HG03342 (cell line): ENCODE results near the gene NUP205.
"Not testable (repeated sequence)": the region's sequence is repeated elsewhere in the genome, so short reads cannot be mapped to it uniquely, and the experiment has no call there.

ENCODE experiments used
- ATAC-seq: cut with Tn5 transposase; IDR thresholded peaks from one replicate; pipeline ENCODE4 v1.9.1; 2021; ENCODE audit warnings: mild to moderate bottlenecking, moderate library complexity; ENCODE audit not compliant: unreplicated experiment

The NUP205 gene

DNA sequence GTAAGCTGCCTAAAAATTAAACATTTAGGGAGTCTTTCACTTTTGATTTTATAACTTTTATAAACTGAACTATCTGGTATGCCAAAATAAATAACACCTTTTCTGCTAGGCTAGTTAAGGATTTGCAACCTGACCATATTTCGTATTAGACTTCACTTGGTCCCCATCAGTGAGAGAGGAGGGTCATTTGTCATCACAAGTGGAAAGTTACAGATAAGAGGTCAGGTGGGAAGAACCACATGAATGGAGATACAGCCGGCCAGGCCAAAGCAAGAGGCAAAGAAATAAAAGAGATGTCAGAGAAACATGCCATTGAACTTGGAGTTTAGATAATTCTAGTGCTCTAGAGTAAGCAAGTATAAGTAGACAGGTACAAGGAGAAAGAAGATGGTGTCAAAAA is 60.1 kb downstream of the NUP205 start:
- no peak for ATAC-seq

DNA sequence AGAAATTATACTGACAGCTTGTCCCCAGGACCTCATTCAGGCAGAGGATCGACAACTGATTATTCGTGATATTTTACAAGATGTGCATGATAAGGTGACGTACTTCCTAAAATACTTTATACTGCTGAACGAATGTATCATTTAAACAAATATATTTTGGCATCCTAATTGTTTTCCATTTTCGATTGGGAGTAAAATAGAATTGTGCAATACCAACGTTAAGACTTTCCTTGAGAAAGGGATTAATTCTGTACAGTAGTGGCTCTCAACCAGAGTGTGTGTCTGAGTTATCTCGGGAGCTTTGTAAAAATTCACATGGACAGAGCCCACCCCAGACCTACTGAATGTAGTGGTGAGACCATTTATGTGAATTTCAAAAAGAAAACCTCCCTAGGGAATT is 60.8 kb downstream of the NUP205 start:
- ATAC-seq: no peak

DNA sequence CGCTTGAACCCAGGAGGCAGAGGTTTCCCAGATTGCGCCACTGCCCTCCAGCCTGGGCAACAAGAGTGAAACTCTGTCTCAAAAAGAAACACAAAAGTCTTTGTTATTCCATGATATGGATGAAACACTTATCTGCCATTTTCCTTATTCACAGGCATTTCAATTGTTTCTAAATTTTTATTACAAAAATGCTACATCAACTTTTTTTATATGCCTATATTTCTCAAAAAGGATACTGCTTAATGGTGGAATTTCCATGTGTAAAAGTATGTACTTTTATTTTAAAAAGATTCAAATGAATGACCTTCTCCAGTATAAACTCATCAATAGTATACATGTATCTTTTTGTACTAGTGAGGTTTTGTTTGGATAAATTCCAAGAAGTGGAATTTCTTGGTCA is 62.7 kb downstream of the NUP205 start:
- ATAC-seq: no peak

DNA sequence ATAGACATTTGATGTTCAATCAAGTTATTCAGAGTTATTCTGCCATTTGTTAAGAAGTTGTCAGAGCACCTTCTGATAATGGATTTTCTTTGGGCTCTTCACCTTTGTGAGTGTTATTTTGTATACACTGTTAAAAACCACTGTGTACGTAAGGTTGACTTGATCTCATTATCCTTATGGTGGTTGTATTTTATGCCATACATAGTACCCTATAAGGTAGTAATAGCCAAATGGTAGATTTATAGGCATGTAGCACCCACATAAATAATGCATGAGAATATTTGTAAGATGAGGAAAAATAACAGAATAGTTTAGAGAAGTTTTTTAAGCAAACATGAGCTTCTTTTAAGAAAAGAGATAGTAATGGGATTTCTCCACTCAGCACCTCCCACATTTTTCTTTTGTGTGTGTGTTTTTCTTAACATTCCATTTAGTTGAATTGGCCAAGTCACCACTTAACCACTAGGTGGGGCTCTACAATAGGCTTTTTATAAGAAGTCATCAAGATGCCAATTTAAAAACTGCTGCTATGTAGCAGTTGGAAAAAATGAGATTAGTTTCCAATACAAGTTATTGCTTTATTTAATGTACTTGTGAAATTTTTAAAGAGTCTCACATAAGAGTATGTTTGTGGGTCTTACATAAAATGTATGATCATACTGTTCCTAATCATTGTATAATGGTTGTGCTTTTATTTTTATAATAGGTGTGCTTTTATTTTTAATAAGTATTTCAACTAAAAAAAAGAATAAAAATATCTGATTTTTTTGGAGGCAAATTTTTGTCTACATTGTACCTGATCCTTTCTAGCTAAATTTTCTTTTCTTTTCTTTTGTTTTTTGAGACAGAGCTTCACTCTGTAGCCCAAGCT is 63.5 kb downstream of the NUP205 start:
- ATAC-seq: no peak

DNA sequence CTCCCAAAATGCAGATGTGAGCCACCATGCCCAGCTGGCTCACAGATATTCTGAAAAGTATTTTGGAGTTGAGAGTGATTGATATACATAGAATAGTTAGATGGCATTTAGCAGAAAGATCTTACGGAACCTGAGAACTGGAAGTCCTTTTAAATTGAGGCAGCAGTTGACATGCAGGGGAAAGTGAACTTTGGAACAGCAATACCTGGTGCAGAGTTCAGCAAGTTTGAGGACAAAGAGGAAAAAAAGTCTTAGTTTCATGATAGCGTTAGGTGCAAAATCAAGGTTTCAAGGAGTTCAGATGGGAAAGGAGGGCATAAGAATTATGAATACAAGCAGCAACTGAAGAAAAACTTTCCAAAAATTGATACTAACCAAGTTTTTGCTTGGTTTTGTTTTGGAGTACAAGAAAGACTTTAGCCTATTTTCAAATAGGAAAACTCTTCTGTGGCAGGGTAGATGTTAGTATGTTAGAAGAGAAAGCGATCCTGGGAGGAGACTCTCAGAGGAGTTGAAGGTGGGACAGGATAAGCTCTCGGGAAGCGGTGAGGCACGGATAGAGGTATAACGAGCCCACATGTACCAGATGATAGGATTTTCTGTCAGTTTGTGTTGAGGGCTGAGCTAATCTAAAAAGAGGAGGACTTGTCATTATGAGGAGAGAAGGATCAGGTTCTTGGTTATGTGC is 76.6 kb downstream of the NUP205 start:
- ATAC-seq: no peak

DNA sequence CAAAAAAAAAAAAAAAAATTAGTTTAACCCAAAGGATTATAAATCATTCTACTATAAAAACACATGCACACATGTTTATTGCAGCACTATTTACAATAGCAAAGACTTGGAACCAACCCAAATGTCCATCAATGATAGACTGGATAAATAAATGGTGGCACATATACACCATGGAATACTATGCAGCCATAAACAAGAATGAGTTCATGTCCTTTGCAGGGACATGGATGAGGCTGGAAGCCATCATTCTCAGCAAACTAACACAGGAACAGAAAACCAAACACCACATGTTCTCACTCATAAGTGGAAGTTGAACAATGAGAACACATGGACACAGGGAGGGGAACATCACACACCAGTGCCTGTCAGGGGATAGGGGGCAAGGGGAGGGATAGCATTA is 82.0 kb downstream of the NUP205 start:
- ATAC-seq: not testable (repeated sequence)

DNA sequence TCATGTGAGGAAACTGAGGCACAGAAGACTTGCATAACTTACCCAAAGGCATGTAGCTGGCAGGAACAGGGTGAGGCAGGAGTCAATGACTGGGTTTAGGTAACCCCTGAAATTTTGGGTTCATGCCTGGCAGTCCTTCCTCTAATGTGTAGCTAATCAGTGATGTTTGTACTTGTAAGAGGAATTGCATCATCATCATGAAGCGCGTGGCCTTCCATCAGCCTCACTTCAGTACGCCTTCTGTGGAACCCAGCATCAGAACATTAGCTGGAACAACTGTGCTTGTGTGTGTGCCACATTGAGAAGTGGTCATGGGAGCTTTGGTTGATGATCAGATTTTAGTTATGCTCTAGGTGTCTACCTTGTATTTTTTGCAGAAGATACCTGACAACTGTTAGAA is 86.4 kb downstream of the NUP205 start:
- no peak for ATAC-seq

DNA sequence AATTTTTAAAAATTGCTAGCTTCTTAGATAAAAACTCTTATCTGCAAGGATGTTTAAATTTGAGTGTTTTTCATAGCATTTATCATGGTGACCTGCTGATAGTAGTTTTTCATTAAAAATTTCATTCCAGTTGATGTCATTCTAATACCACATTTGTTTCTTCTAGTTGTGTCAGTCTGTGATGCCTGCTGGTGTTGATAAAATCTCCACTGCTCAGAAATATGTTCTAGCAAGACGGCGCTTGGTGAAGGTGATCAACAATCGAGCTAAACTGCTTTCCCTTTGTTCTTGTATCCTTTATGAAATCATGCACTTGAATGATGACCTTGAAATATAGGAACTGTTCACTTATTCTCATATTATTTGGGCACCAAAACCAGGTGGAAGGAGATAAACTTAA is 87.0 kb downstream of the NUP205 start:
- no peak for ATAC-seq

DNA sequence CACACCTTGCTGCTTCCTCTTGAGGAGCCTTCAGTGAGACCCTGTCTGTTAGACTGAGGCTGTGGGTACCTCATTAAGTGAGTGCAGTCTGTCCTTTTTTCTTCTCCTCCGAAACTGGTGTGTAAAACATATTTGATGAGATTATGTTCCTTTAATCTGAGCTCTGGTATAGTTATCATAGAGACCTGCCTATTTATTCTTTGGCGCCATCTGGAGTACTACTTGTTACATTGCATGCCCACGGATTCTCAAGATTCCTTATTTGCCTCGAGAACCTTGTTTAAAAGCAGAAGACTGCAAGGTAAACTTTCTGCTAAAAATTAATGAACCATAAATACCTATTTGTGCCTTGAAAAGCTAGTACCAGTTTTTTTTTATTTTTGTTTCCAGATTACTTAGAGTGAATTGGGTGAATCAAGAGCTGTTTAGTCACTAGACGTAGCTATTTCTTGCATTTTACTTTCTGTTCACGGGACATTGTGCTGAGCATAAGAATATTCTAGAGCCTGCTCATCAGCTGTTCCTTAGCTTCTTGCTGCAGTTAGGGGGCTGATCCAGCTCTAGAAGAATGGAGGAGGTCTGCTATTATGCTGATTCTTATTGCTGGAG is 87.7 kb downstream of the NUP205 start:
- no peak for ATAC-seq

DNA sequence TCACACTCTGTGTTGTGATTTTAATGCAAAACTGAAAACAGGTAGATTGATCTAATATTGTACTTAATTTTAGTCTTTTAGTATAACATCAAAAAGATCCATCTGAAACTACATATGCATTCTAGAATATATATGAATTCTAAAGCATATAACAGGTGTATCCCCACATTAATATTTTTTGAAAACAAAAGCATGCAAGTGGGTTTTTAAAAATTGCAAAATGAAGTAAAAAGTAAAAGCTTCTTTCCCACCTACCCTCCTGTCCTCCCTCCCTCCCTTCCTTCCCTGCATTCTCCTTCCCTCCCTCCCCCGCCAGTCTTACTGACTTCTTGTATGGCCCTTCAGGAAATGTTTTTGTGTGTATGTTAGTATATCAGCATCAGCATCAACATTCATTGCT is 90.0 kb downstream of the NUP205 start:
- ATAC-seq: no peak

DNA sequence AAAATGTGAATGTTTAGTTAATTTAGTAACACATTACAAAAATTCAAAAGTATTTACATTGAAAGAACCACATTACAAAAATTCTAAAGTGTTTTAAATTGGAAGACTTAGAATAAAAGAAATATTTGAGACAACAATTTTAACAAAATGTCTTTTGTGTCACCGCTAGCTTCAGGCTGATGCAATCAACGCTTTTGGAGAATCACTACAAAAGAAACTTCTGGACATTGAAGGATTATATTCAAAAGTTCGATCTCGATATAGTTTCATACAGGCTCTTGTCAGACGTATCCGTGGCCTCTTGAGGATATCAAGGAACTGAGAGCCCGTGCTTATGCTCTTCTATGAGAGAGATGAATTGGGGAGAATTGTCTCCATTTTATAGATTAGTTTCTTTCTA is 90.5 kb downstream of the NUP205 start:
- no peak for ATAC-seq

DNA sequence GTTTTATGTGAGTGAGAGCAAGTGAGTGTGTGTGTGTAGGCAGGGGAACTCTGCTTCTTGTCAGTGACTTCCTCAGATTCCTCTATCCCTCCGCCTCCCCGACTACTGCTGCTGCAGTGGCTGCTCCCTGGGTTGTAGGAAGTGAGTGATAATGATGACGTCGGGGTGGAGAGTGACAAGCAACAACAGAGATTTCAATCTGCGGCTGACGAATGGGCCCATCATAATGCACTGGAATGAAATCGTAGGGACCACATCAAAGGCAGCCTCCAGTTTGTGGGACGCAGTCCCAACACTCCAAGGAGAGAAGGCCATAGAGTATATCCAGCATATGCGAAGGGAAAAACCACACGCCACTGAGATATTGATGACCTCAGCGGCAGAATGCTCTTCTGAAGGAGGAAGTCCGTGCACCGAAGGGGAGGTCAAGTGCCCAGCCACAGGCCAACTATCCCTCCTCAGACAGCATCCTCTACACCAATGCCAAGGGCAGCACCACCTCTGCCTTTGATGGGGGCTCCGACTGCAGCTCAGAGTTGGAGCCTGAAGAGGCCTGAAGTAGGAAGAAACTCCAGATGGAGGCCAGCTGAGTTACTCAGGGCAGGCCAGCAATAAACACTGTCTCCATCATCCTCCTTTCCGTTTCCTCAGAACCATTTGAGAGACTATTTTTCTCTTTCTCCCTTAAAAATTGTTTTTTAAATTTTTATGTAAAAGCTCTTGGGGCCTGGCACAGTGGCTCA is 93.3 kb downstream of the NUP205 start:
- ATAC-seq: no peak

DNA sequence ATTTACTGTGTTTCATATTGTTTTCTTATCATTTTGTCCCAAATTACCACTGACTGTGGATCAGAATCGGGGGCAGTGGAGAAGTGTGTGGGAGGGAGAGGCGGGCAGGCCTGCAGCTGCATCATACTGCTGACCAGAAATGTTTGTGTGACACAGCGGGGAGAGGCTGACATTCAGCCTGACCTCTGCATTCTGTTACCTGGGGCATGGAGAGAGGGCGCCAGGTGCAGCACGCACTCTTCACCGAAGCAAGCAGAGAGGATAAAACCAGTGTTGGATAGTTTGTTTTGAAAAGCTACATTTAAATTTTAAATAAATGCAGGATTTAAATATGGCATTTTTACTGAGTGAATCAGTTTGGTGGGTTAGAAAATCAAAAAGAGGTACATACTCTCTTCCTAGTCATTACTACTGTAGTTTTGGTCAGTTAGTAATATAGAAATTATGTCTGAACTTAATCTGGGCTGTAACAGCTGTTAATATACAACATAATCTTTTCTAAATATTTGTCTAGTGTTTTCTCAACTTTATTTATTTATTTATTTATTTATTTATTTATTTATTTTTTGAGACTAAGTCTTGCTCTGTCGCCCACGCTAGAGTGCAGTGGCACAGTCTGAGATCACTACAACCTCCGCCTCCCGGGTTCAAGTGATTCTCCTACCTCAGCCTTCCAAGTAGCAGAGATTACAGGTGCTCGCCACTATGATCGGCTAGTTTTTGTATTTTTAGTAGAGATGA is 95.8 kb downstream of the NUP205 start:
- no peak for ATAC-seq

DNA sequence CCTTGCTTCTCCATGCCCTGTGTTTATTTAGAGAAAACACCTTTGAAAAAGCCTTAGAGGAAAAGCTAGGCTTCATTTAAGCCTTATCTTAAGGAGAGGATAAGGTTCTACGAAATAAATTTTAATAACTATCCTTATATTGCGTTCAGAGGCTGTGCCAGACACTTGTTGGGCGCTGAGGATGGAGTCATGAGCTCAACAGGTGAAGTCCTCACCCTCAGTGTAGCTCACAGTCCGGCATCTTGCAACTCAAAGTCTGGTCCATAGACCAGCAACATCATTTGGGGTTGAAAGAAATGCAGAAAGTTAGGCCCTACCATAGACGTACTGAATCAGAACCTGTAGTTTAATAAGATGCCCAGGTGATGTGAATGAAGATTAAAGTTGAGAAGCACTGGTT is 100.8 kb downstream of the NUP205 start:
- ATAC-seq: no peak

DNA sequence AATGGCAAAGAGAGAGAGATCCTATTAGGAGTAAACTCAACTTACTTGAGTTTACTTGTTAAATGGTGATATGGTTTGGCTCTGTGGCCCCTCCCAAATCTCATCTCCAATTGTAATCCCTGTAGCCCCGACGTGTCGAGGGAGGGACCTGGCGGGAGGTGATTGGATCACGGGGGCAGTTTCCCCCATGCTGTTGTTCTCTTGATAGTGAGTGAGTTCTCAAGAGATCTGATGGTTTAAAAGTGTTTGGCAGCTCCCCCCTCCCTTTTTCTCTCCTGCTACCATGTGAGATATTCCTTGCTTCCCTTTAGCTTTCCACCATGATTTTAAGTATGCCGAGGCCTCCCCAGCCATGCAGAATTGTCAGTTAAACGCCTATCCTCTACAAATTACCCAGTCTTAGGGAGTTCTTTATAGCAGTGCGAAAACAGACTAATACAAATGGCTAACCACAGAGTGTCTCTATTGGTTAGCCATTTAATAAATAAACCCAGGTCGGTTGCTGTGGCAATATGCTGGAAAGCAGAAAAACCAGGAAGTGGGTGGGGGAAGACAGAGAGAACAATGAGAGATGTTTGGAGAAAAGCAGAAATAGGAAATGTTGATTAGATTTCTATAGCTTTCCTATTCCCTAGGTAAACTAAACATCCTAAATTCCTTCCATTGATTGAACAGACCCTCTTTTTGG is 101.6 kb downstream of the NUP205 start:
- ATAC-seq: no peak

DNA sequence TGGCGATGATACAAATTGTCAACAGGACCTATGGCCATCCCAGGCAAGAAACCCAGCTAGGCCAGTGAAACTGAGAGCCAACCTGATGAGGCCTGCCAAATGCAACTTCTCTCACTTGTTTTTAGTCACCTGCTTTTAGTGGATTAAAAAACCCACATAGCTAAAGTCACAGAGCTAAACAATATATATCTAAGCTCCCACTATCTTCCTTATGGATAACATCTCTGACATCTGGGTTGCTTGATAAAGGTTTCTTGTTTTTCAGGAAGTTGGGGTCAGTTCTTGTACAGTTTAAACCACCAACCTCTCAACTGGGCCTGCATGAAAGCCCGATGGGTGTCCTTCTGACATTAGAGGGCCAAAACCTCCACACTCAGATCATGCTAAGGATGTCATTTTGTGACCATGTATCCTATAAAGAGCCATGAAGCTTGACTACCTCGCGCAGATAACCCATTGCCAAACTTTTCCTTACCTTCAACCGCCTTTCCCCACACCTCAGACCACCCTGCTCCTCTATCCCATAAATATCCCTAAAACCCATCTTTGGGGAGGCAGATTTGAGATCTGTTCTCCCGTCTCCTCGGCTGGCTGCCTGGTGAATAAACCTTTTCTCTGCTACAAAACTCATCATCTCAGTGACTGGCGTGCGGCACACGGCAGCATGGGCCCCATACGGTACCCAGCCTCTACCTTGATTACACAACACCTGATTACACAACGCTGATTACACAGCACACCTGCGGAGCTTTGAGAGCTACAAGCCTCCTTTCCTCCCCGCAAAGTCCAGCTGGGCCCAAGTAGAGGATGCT is 103.8 kb downstream of the NUP205 start:
- ATAC-seq: no peak

DNA sequence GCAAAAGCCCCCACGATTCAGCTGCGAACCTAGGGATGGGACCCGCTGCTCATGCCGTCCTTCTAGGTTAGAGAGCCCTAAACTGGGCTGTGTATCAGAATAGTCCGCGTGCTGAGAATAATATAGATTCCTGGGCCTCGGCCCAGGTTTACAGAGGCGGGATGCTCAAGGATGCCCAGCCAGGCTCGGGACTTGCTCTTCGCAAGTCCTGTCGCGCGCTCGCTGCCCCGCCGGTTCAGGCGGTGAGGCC is 104.3 kb downstream of the NUP205 start:
- no peak for ATAC-seq

DNA sequence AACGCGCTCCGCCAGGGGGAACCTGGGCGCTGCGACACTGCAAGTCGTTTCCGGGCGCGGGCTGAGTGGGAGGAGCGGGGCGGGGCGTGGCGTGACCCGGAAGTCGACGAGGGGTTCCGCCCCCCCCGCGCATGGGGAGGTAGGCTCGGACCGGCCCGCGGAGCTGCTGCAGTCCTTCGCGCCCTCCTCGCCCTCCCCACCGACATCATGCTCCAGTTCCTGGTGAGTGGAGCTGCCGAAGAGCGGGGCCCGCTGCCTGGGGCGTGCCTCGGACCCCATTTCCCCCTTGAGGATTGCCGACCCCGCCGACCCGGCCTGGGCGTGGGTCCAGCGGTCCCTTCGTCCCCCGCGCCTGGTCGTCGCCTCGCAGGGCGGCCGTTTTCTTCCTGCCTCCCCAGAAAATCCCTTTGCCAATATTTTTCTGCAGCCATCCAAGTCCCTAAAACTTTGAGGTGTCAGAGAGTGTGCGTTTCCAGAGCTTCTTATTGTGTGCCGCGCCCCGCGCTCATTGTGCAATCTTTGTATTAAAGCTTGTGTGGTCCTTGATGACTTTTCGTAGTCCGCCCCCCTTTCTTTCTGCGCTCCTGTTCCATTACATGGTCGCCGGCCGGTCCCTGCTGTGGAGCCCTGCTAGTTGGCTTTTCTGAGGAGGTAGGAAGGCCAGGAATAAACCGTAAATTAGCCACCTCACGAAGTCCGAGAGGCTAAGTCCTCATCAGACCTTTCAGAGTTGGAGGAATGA is 104.8 kb downstream of the NUP205 start, which contains the start of gene STMP1:
TSS of gene STMP1 (plus strand) at position 142 of the 742 bp plus-strand sequence.
- ATAC-seq: peak; percentile 92
